IPS-NIHi11 (cell line): Measurements from ENCODE around the gene GNAZ.

Experiments used
- DNase-seq: peaks from one replicate; pipeline ENCODE4 v3.0.0; 2012; ENCODE audit warnings: mixed read lengths, low spot score

The GNAZ gene

DNA sequence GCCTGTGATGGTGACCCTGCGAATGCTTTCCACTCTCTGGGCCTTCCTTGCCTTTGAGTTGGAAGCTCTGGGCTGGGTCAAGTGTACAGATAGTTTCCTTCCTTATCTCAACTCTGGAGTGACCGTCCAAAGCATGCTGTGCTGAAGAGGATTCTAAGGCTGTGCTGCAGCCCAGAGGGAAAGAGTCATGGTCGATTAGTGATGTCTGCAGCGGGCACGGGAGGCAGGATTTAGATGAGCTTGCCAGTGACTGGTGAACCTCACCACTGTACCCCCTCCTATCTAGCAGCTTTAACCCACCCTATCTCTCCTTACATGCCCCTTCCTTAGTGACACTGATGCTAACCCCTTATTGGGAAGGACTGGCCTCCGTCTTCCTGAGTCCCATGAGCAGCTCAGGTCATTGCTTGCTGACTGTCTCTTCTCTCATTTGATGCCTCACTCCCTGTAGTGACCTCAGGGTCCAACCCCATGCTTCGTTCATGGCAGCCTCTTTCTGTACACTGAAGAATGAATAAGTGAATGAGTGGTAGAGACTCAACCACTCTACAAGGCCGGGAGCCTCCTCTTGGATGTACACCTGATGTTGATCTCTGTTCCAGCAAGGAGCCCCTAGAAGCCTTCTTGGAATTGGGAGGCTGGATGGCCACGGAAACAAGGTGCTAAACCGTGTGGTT lies 6.7 kb downstream of the GNAZ start:
- DNase-seq, result no peak

DNA sequence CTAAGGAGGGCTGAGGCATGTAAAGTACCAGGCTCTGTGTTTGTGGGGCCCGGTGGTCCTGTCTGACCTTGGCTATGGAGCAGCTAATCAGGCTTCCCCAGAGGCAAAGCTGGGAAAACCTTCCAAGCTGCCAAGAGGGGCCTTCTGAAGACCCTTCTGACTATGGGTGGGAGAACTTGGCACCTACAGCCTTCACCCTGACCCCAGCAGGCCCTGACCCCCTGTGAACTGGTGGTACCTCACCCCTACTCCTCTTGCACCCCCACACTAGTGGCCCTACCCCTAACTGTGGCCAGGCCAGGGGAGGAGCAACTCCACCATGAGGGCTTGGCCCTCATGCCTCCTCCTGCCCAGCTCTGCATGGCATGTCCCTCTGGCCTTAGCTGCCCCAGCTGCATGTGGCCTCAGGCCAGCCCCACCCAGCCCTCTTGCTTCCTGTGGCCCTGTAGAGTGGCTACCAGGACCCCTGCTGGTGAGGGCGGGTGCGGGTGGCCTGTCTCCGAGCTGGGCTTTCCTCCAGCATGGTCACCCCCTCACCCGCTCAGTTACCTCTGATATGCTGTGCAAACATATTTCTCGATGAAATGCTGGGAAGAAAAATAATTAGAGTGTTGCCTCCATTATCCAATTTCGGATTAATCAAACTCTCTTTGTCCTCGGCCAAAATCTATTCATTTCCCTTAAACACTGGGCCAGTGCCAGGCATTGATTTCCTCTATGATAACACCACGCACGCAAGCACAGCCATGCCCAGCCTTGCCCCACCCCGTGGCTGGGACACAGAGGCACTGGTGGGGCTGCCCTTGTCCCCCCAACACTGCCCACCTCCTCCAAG lies 7.5 kb downstream of the GNAZ start:
- no peak for DNase-seq

DNA sequence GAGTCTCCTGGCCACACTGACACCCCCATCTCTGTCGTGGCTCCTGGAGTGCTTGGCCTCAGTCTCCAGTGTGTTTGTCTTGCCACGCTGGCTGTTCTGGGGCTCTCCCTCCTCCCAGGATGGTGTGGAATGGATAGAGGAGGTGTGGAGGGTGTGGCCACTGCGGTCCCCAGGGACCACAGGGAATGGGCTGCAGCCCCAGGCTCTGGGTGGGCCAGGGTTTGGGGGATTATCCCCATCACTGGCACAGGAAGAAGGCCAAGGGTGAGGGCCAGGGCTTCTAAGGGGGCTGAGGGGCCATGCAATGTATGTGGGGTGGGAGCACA lies 8.1 kb downstream of the GNAZ start:
- no peak for DNase-seq

DNA sequence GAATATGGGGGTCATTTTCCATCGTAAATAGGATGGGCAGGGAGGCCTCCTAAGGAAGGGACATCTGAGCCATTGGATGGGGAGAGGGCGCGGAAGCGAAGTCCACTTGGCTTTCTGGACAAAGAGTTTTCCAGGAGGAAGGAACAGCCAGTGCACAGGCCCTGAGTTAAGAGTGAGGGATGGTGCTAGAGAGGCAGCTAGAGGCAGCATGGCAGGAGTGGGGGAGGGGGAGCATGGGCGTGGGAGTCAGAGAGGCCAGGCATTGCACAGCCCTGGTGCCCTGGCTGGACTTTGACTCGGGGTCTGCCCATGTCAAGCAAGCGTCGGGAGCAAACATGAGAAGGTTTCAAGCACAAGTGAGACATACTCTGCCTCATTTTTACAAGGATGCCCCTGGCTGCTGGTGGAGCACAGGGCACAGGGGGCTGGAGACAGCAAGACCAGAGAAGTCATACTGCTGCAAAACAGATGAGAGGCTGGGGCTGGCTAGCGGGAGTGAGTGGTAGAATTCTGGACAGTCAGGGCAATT lies 9.0 kb downstream of the GNAZ start:
- no peak for DNase-seq

DNA sequence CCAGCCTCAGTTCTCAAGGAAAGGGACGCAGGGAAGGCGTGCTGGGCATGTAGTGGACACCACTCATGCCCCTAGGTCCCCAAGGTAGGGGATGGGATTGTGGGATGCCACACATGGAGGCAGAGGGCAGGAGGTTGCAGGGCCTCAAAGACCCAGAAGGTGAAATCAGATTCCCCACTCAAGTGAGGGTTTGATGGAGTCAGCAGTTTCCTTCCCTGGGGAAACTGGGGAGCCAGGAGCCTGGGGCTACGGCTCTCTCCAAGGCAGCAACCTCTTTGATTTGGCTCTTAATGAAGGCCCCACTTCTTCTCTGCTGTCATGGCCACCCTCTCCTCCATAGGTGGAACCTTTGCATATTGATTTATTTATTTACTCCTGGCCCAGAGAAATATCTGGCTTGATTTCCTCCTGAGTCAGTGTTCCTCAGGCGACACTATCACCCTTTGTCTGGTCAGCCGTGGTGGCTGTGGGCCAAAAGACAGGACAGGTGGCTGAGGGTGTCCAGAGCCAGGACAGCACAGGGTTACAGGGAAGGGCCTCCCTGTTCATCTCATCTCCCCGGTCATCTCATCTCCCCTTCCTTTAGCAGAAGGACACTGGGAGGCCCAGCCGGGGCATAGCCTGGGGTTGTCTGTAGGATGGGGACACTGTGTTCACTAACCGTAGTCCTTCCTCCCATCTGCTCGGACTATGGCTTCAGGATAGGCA lies 9.6 kb downstream of the GNAZ start:
- no peak for DNase-seq

DNA sequence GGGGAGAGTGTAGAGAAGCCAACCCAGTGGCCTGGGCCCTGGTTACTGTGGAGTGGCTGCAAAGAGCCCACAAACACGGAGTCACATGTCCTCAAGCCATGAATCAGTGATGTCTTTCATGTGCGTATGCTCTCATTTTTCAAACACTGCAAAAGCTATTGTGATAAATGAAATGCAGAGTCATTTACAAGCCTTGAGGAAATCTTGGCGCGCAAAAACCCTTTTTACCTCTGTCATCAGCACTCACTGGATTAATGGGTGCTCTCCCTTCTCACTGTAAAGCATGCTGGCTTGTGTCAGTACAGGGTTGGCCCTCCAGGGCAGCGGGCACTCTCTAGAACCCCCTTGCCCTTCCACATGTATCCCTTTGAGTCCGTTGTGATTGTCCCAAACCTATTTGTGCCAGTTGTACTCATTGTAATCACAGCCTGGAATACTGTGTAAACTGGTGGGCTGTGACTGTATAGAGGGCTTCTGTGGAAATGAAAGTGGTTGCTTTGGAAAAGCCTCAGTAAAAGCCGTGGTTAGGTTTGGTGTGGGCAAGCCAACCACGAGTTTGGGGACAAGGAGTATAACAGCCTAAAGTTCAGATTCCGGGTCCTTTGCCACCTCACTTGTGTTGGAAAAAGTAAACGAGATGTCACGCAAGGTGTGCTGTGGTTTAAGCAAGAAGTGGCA lies 10.4 kb downstream of the GNAZ start:
- DNase-seq, result no peak

DNA sequence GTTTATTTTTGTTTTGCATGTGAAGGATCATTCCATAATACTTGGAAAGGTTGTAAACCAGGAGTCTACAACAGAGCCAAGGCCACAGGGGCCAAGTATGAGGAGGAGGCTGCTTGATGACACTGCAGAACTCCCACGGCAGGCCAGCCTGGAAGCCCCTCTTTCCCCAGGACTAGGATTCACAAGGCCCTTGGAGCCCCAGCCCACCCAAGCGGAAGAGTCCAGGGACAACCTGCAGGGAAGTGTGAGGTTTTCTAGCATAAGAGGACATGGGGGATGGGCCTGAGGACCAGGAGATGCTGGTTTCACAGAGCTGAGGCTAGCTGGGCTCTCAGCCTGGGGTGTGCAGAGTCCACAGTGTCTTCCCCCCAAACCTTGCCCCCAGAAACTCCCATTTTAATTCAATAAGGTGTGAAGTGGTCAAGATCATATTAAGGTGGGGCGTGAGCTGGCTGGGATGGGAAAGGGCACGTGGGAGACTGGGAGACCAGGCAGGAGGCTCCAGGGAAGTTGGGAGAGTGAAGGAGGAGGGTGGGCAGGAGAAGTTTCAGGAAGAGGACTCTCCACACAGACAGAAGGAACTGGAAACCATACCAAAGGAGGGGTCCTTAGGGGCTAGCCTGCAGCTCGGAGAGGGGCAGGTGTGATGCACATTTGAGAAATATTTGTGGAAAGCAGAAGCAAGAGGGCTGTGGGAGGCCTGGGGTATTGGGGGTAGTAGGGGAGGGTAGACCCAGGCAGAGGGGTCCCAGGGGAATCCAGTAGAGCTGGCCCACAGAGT lies 12.4 kb downstream of the GNAZ start:
- DNase-seq, result no peak

DNA sequence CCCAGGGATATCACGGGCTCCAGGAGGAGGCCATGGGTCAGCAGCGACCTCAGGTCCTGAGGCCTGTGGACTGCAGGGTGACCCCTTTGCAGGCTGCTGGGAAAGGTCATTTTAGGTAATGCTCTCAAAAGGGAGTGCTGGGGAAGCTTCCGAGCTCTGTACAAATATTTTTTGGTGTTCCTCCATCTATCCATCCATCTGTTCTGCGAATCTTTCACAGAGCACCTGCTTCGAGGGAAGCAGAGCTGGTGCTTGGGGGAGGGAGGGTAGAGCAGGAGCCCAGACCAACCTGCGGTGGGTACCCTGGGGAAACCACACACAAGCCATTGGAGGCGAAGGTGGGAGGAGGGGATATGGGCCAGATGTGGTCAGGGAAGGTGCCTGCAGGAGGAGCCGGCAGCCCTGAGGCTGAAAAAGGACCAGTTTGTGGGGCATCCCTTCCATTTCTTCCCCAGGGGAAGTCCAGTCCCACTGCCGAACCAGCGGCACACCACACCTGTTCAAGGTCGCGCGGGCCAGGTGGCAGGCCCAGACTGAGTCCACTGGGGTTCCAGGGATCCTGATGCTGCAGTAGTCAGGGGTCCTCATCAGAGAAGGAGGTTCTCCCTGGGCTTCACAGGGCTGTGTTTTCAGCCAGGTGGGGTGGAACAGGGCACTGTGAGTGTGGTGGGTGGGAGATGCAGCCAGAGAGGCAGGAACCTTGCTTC lies 13.1 kb downstream of the GNAZ start:
- DNase-seq, result no peak

DNA sequence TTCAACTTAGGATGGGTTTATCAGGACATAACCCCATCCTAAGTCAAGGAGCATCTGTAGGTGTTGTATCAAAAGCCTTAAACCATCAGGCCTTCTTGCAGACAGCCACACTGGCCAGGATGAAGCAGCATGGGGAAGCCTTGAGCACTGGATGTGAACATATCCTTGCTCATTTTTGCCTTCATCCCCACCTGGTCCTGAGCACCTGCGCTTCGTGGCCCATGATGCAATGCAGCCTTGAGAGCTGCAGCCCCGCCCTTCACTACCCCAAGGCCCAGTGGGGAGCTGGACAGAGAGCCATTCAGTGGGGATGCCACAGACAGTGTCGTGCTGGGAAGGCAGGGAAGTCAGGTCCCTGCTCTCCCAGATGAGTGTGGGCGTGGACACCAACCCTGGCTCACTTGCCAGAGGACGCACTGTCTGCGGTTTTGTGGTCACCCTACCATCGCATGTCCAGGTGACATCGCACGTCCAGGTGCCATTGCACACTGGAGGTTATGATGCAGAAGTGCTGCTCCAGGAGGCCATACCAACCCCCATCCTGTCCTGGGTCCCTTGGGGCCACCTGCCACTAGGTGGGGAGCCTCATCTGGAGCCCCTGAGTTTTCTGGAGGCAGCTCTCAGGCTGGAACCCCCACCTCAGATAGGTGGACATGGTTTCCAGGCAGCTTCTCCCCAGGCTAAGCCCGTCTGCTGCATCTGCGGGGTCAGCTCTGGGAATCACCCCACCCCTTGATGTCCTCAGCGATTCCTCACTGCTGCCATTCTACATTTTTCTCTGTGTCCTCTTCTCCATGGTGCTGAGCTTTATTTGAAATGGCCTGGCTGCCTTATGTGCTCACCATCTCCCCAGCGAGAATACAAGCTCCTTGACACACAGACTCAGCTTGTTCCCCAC lies 14.4 kb downstream of the GNAZ start:
- DNase-seq, result no peak

DNA sequence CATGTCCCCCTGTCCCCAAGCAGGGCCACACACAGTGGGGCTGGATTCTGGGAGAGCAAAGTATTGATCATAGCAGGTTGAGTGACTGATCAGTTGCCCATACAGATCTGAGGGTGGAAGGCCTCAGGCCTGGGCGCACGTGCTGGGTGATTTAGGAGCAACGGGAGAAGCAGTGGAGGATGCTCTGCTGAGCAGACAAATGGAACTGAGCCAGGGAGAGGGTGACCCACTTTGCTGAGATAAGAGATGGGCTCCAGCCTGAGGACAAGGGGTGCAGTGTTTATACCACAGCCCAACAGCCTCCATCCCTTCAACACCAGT lies 15.0 kb downstream of the GNAZ start:
- DNase-seq, result no peak

DNA sequence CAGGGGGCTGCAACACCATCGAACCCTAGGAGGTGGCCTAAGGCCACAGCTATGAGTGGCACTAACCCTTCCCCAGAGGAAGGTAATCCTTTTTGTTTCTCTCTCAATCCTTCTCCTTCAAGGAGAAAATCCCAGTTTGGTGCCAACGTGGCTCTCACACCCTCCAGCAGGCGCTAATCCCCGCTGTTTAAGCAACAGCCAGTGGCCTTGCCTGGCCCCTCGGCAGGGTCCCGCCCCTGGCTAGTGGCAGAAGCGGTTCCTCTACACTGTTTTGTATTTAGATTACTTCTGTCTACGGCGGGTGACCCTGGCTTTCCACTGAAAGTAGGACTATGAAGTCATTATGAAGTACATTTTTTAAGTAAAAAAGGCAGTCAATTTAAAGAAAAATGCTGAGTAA lies 15.5 kb downstream of the GNAZ start:
- no peak for DNase-seq

DNA sequence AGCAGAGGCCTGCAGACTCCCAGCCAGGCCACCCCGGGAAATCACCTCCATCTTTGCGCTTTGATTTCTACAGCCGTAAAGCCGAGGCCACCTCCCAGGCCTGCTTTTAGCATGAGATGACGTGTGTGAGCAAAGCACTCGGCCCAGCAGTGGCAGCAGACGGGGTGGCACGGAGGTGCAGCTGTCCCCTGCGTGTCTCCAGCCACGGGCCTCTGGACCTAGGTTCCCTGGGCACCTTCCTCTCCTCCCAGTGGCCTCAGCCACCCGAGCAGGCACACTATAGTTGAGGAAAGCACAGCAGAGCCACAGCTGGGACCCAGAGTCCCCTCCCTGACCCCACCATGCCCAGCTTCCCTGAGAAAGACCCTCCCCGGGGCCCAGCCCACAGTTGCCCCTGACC lies 15.9 kb downstream of the GNAZ start:
- no peak for DNase-seq

DNA sequence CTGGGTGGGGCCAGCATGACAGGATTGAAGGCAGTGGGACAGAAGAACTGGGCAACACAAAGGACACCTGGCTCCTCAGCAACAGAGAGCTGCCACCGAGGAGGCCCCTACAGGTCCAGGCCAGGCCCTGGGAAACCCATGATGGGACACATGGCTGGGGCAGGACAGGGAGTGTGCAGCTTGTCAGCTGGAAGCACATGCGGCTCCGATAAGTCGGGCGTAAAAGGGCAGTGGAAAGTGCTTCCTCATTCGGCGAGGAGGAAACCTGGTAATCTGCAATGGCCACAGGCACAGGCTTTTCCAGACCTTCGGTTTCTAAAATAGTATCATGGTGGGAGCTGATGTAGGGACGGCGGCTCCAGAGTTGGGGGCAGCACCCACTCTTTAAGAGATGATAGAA lies 16.5 kb downstream of the GNAZ start:
- DNase-seq, result no peak

DNA sequence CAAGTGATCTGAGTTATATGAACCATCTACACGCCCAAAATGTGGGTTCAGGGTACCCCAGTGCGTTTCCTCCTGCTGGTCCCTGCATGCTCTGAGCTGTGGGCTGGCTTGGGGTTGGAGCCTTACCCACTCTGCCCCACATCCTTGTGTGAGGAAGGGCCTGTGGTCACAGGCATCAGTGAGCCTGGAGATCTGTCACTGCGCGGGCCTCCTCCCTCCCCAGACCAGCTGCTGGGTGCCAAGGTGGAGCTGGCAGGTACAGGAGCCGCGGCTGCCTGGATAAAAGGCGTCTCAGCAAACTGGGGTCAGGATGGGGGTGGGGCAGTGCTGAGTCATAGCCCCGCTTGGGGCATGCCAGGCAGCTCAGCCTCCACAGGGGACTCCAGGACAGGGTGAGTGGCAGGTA lies 17.9 kb downstream of the GNAZ start:
- peak; percentile 53 for DNase-seq

DNA sequence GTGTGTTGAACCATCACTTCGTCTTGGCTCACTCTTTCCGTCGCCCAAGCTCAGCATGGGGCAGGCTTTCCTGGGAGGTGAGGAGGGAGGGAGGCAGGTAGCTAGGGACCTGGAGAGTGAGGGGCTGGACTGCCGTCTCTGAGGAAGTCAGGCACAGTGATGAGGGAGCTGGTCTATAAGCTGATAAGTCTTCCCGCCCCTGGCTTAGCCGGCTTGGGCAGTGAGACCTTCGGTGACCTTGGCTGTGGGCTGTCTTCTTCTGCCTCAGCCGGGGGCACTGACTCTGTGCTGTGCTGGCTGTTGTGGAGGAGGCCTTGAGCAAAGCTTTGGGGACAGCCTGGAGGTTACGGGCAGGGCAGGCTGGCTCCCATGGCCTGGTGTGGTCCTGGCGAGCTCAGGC lies 18.7 kb downstream of the GNAZ start:
- no peak for DNase-seq

DNA sequence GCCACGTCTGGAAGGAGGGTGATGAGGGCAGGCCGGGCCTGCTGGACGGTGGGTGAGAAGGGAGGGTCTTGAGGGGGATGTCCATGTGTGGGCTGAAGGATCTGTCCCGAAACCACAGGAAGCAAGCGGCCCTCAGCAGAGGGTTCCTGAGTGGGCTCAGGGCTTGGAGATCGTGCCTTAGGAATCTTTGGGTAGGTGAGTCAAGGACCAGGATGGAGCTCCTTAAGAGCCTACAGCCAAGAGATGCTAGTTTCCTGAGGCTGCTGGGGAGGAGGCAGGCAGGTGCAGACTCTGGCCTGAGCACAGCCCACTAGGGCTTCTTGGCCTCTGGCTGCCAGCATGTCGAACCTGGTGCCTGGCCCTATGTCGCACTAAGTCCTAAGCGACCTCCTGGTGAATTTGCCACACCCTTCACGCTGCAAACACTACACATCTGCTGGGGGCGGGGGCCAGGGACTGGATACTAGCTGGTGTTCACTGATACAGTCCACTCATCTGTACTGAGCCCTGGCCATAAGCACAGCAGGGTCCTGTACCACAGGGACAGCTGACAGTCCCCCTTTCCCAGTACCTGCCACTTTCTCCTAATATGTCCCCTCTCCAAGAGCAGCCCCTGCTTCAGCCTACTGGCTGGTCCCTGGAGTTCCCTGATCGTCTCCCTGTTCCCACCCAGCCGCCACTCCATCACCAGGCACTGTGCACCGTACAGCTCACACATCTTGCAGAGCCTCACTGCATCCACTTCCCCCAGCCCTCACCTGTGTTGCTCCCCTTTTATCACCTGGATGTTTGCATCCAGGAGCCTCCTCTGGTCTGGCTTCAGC lies 19.5 kb downstream of the GNAZ start:
- DNase-seq, result no peak

DNA sequence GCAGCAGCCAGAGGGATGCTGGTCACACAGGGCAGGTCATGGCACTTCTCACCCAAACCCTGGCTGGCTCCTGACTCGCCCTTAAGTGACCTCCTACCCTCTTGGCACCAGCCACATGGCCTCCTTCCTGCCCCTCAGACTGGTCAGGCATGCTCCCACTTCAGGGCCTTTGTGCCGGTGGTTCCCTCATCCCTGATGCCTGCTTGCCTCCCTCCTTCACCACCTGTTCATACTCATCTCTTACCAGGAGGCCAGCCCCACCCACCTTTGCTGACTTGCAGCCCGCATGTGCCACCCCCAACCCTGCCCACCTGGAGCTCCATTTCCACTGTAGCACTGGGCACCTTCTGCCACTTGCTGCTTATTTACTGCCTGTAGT lies 20.1 kb downstream of the GNAZ start:
- DNase-seq, result no peak

DNA sequence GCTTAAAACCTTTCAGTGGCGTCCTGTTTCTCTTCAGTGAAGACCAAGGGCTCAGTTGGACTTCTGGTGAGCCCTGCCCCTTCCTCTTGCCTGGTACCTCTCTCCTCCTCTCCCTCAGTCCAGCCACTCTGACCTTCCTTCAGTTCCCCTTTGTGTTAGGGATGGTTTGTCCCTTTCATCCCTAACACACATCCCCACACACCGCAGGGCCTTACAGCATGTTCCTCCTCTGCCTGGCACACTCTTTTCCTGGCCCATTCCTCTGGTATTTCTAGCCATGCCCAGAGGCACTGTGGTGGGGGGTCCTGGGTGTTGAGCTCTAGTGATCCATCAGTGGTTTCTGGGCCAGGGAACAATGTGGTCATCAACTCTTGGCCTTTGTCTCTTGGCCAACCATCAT lies 21.4 kb downstream of the GNAZ start:
- no peak for DNase-seq

DNA sequence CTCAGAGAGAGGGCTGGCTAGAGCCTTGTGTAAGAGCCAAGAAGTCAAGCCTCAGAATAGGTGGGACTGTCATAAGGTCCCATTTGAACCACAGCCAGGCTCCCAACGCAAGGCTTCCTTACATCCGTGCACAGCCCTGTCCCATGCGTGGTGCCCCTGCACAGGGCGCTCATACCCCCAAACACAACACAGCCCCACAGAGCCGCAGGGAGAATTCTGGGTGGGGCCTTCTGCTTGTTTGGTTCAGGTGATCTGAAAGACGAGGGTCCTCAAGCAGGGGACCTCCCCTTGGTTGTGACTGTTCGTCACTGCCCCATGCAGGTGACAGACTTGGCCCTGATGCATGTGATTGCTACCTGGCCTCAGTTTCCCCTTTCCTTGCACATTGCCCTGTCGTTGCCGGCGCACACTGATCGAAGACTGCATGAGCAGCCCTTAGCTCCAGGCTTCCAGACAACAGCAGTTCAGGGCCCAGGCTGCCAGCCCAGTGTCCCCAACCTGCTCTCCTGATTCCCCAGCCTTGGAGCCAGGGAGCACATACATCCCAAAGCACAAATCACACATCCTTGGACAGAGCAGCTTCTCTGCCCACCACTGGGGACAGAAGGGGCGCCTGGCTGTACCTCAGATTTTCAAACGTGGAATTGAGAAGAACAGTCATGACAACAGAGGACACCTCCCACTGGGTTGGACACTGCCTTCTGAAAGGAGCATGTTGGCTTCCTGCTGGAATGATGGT lies 22.1 kb downstream of the GNAZ start:
- DNase-seq, result no peak
